ENCODE measurements around the gene RXRA.

GRCh38 chr9:134460206-134460605 is 134.0 kb downstream of the RXRA start:
- TF ChIP-seq ELF1 (IDR thresholded peaks at IDR 0.05) (no peak), CTCF (IDR thresholded peaks at IDR 0.05) (no peak), POLR2AphosphoS5 (IDR thresholded peaks at IDR 0.05; ENCODE audit: low read depth, low read length) (no peak), USF1 (IDR thresholded peaks at IDR 0.05; ENCODE audit: borderline replicate concordance, low read depth) (no peak)
